Kidney epithelial cell (primary cell): ENCODE results near the gene CNPY1. TPM values are rescaled to one million over a fixed set of nuclear protein-coding genes. Genes with fewer than 3 reads are reported as not detected.

Experiments
- DNase-seq: peaks from one replicate; pipeline ENCODE4 v3.0.0-alpha.2; 2010; ENCODE audit warnings: low read depth
- H3K27me3 ChIP-seq: 2 replicates; pipeline ENCODE4 v1.6.0; 2011; ENCODE audit warnings: low read length; ENCODE audit not compliant: control insufficient read depth, insufficient read depth
- H3K36me3 ChIP-seq: 2 replicates; pipeline ENCODE4 v1.5.1; 2011; ENCODE audit warnings: low read length; ENCODE audit not compliant: control insufficient read depth, insufficient read depth
- H3K4me3 ChIP-seq: 2 replicates; pipeline ENCODE4 v1.5.1; 2011; ENCODE audit warnings: low read depth, mild to moderate bottlenecking, control low read depth, low read length
- total RNA-seq: library from RNA; depleted of rRNA; stranded (reverse); fragments of >200 nt; gene quantifications from 2 replicates; pipeline ENCODE4 v1.2.3, GENCODE V29; 2015
- TF ChIP-seq, protein P1 (sequence below): IDR thresholded peaks from 2 replicates; pipeline ENCODE4 v1.5.1; 2011; ENCODE audit warnings: mild to moderate bottlenecking, moderate library complexity, low read length, control low read depth, inconsistent platforms; ENCODE audit not compliant: insufficient read depth, poor library complexity, severe bottlenecking

The CNPY1 gene
- total RNA-seq, 1 donor from 2014 or later = not detected

GRCh38 chr7:155589001-155589980 lies 42.9 kb upstream of the CNPY1 start:
- TF ChIP-seq, protein P1, sequence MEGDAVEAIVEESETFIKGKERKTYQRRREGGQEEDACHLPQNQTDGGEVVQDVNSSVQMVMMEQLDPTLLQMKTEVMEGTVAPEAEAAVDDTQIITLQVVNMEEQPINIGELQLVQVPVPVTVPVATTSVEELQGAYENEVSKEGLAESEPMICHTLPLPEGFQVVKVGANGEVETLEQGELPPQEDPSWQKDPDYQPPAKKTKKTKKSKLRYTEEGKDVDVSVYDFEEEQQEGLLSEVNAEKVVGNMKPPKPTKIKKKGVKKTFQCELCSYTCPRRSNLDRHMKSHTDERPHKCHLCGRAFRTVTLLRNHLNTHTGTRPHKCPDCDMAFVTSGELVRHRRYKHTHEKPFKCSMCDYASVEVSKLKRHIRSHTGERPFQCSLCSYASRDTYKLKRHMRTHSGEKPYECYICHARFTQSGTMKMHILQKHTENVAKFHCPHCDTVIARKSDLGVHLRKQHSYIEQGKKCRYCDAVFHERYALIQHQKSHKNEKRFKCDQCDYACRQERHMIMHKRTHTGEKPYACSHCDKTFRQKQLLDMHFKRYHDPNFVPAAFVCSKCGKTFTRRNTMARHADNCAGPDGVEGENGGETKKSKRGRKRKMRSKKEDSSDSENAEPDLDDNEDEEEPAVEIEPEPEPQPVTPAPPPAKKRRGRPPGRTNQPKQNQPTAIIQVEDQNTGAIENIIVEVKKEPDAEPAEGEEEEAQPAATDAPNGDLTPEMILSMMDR = no peak
- H3K27me3 ChIP-seq = peaks cover 6% of the 10 kb centered on the region

DNA sequence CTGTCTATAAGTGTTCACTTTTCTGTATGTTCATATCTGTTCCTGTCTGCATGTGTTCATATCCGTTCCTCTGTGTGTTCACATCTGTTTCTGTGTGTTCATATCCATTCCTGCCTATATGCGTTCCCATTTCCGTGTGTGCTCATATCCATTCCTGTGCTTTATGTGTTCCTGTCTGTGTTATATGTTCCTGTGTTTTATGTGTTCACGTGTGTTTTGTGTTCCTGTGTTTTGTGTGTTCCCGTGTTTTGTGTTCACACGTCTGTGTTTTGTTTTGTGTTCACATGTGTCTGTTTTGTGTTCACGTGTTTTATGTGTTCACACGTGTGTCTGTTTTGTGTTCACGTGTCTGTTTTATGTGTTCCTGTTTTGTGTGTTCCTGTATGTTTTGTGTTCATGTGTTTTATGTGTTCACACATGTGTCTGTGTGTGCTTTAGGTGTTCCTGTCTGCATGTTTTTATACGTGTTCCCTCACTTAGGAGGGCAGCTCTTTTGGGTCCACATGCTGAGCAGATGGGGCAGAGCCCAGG lies 42.2 kb upstream of the CNPY1 start:
- Histone ChIP-seq H3K36me3 (no peaks in the 10 kb centered on the region), H3K27me3 (peaks cover 5% of the 10 kb centered on the region), H3K4me3 (no peak overlapping the region)
- DNase-seq = no peak
- TF ChIP-seq, protein P1 = no peak

More at GRCh38 chr7:155589001-155589980, 42.9 kb upstream of the CNPY1 start:
- Histone ChIP-seq H3K36me3 (no peaks in the 10 kb centered on the region), H3K4me3 (no peak overlapping the region)
- DNase-seq = no peak

GRCh38 chr7:155587486-155587885 lies 41.1 kb upstream of the CNPY1 start:
- DNase-seq = no peak
- Histone ChIP-seq H3K27me3 (peaks cover 7% of the 10 kb centered on the region), H3K4me3 (no peak overlapping the region), H3K36me3 (no peaks in the 10 kb centered on the region)
- TF ChIP-seq, protein P1 = no peak

DNA sequence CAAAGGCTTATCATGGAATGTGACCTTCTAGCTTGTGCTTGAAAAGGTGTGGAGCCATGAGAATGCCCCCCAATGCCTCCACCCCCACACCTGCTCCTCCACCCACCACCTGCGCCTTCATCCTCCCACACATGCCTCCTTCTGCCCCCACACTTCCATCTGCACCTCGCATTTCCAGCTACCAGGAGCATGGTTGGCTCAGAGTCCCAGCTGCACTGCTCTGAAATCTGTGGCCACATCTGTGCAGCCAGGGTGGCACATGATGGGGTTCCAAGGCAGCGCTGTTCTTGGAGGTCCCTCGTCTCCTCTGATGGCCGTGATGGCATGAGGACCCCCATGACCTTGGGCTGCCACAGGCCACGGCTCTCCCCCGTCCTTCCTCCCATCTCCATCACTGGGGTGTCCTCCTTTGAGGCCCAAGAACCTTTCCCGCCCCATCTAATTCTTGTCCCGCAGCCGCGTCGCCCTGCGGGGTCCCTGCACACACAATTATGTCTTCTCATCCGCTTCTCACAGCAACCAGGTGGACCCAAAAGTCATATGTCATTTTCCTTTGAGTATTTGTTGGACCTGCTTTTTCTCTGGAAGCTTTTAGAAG lies 40.6 kb upstream of the CNPY1 start:
- TF ChIP-seq, protein P1 = no peak
- peaks cover 7% of the 10 kb centered on the region for H3K27me3 ChIP-seq
- no peaks in the 10 kb centered on the region for H3K36me3 ChIP-seq
- DNase-seq = no peak
- no peak overlapping the region for H3K4me3 ChIP-seq

DNA sequence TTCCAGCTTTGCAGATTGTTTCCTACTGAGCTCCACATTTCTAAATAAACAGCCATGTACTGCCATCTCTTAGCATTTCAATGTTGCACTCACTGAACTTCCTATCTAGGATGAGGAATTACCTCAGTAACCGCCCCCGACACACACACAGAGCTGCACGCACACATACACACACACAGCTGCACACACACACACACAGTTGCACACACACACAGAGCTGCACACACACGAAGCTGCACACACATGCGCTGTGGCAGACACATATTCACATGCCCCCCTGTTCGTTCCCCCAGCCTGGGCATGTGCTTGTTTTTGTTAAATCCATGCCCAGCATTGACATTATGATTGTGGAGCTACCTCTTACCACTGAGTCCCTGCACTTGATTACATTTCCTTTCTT lies 39.6 kb upstream of the CNPY1 start:
- H3K36me3 ChIP-seq = no peaks in the 10 kb centered on the region
- TF ChIP-seq, protein P1 = no peak
- no peak for DNase-seq

More for the DNA sequence above, 39.6 kb upstream of the CNPY1 start:
- H3K4me3 ChIP-seq = no peak overlapping the region
- peaks cover 7% of the 10 kb centered on the region for H3K27me3 ChIP-seq
